Vagina (tissue), 2 donors: ENCODE data around the gene GDA.

ENCODE experiments used
- CTCF ChIP-seq, 3 experiments: fragments of 450-650 bp in 2 of 3; fragments of 200-600 bp in 1 of 3; sonication (generic) in 1 of 3; IDR thresholded peaks; one replicate each; pipeline ENCODE4 v1.5.1; 2017 to 2019; ENCODE audit warnings: antibody characterized with exemption in 3 of 3, mild to moderate bottlenecking in 2 of 3, moderate library complexity in 2 of 3
- POLR2AphosphoS5 ChIP-seq, 2 donors: sonication (generic); formaldehyde crosslinking; IDR thresholded peaks; one replicate each; pipeline ENCODE4 v1.9.0; 2017; ENCODE audit warnings: antibody characterized with exemption in 2 of 2, mild to moderate bottlenecking in 2 of 2, low read depth in 1 of 2; ENCODE audit not compliant: insufficient read depth in 1 of 2

DNA sequence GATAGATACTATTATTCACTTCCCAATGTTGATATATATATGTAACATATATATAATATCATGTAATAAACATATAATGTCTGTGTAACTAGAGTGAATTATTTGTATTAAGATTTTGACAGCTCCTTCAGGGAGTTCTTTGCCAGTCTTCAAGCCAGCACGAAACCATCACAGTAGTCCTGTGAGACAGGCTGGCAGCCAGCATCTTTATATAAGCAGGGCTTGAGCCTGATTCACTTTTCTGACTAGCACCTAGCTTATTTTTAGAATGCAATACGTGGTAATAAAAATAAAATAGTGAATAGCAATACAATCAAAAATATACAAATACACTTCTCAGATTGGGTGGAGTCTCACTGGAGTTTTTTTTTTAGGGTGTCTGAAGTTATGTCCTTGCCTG lies 20.7 kb upstream of the GDA start:
- TF ChIP-seq POLR2AphosphoS5 (IDR thresholded peaks at IDR 0.05; ENCODE audit: insufficient read depth in 1 of 2, low read depth in 1 of 2) (no peak), CTCF (IDR thresholded peaks at IDR 0.05) (no peak)
